SU-DHL-6 (cell line): Measurements from ENCODE around the gene PDE6C.
A peak's percentile ranks its signal among the peaks of the same experiment; 100 is the strongest.
"Not testable (repeated sequence)": the region's sequence is repeated elsewhere in the genome, so short reads cannot be mapped to it uniquely, and the experiment has no call there.

Source experiments
- H2AFZ ChIP-seq: fragments of 200-600 bp; sonication (generic); 2 replicates; pipeline ENCODE4 v1.6.1; 2014; ENCODE audit warnings: low read depth, mild to moderate bottlenecking, moderate library complexity, mixed read lengths, antibody characterized with exemption, low read length; ENCODE audit not compliant: severe bottlenecking
- H3F3A ChIP-seq: fragments of 200-600 bp; shearing (Covaris generic); 2 replicates; pipeline ENCODE4 v1.6.0; 2016; ENCODE audit warnings: antibody characterized with exemption, mild to moderate bottlenecking; ENCODE audit not compliant: insufficient read depth
- H3K27ac ChIP-seq: fragments of 200-600 bp; sonication (generic); 2 replicates; pipeline ENCODE4 v1.5.1; 2016; ENCODE audit warnings: low read depth, mild to moderate bottlenecking, low read length, moderate library complexity, mixed read lengths
- H3K27me3 ChIP-seq: fragments of 200-600 bp; sonication (generic), shearing (Covaris generic); 2 replicates; pipeline ENCODE4 v1.6.0; 2014; ENCODE audit warnings: mild to moderate bottlenecking, low read length
- H3K36me3 ChIP-seq: fragments of 200-600 bp; sonication (generic); 2 replicates; pipeline ENCODE4 v1.6.1; 2014; ENCODE audit warnings: mild to moderate bottlenecking, low read length, mixed read lengths
- H3K4me2 ChIP-seq: fragments of 300-600, 200-600 bp; shearing (Covaris generic), sonication (generic); 2 replicates; pipeline ENCODE4 v1.6.0; 2014; ENCODE audit warnings: low read length, low read depth, mild to moderate bottlenecking; ENCODE audit not compliant: poor library complexity, severe bottlenecking
- H3K4me3 ChIP-seq: fragments of 200-600 bp; sonication (generic); 2 replicates; pipeline ENCODE4 v1.5.1; 2014; ENCODE audit warnings: antibody characterized with exemption, low read length, mild to moderate bottlenecking, mixed read lengths; ENCODE audit not compliant: insufficient read depth, poor library complexity, severe bottlenecking
- H3K79me2 ChIP-seq: fragments of 200-600 bp; sonication (generic); 2 replicates; pipeline ENCODE4 v1.6.1; 2014; ENCODE audit warnings: mild to moderate bottlenecking, low read length, moderate library complexity; ENCODE audit not compliant: insufficient read depth
- H3K9ac ChIP-seq: fragments of 200-600 bp; sonication (generic); 2 replicates; pipeline ENCODE4 v1.7.0; 2014; ENCODE audit warnings: mild to moderate bottlenecking, low read length
- H3K9me2 ChIP-seq: fragments of 200-600 bp; sonication (generic); replicated peaks from 2 replicates; pipeline ENCODE4 v1.6.1; 2014; ENCODE audit warnings: low read length; ENCODE audit not compliant: insufficient read depth
- H3K9me3 ChIP-seq: fragments of 200-600 bp; sonication (generic); 2 replicates; pipeline ENCODE4 v1.6.1; 2014; ENCODE audit warnings: low read length, mixed read lengths; ENCODE audit not compliant: insufficient read depth
- H4K20me1 ChIP-seq: fragments of 200-600 bp; sonication (generic); 2 replicates; pipeline ENCODE4 v1.6.1; 2014; ENCODE audit warnings: low read depth, mild to moderate bottlenecking, antibody characterized with exemption, low read length, moderate library complexity, mixed read lengths
- EZH2phosphoT487 ChIP-seq: fragments of 200-600 bp; sonication (generic), shearing (Covaris generic); conservative IDR thresholded peaks from 2 replicates; pipeline ENCODE4 v1.6.1; 2018; ENCODE audit warnings: mild to moderate bottlenecking, antibody characterized with exemption, low read length, moderate library complexity, mixed read lengths
- TF ChIP-seq, protein P1 (sequence below): fragments of 200-600 bp; sonication (generic); IDR thresholded peaks from one replicate; pipeline ENCODE4 v1.5.1; 2017; ENCODE audit warnings: antibody characterized with exemption, mild to moderate bottlenecking, low read length, moderate library complexity; ENCODE audit not compliant: insufficient read depth, poor library complexity, severe bottlenecking

The PDE6C gene

DNA sequence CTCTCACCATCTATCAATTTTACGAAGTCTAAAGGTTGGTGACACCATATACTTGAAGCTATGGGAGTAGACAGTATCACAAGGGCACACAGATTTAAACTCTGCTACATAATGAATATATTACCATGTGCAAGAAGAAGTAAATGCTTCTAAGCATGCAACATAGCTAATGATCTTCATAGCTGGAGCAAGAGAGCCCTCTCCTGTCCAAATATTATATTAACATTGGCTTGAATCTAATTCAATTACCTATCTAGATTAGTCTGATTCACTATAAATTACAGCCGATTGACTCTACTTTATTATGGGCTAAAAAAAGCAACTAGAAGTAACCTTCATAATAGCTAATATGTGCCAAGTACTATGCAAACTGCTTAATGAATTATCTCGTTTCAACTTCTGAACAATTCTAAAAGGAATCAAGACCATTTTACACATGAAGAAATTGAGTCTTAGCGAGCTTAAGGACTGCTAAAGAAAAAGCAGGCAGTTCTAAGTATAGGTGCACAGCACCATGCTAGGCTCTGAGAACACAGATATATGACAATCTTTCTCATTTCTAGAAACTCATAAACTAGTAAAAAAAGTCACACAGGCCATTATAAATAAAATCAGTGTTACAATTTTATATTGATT lies 68.2 kb downstream of the PDE6C start:
- H3K27me3 ChIP-seq, result no peaks in the 10 kb centered on the region
- no peak overlapping the region for H3K4me3 ChIP-seq
- no peaks in the 10 kb centered on the region for H3K79me2 ChIP-seq
- no peak overlapping the region for H3K4me2 ChIP-seq
- no peaks in the 10 kb centered on the region for H3K9me3 ChIP-seq
- peaks cover 18% of the 10 kb centered on the region; the same call in 1 of the 2 replicates for H3K36me3 ChIP-seq
- no peaks in the 10 kb centered on the region for H3K9me2 ChIP-seq
- H2AFZ ChIP-seq, result no peak overlapping the region
- H3K9ac ChIP-seq, result no peak overlapping the region
- no peak for TF ChIP-seq EZH2phosphoT487
- TF ChIP-seq, protein P1, sequence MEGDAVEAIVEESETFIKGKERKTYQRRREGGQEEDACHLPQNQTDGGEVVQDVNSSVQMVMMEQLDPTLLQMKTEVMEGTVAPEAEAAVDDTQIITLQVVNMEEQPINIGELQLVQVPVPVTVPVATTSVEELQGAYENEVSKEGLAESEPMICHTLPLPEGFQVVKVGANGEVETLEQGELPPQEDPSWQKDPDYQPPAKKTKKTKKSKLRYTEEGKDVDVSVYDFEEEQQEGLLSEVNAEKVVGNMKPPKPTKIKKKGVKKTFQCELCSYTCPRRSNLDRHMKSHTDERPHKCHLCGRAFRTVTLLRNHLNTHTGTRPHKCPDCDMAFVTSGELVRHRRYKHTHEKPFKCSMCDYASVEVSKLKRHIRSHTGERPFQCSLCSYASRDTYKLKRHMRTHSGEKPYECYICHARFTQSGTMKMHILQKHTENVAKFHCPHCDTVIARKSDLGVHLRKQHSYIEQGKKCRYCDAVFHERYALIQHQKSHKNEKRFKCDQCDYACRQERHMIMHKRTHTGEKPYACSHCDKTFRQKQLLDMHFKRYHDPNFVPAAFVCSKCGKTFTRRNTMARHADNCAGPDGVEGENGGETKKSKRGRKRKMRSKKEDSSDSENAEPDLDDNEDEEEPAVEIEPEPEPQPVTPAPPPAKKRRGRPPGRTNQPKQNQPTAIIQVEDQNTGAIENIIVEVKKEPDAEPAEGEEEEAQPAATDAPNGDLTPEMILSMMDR, result peak; percentile 32
- no peak overlapping the region for H3K27ac ChIP-seq
- H4K20me1 ChIP-seq, result no peaks in the 10 kb centered on the region; the same call in 1 of the 2 replicates
- H3F3A ChIP-seq, result no peaks in the 10 kb centered on the region

DNA sequence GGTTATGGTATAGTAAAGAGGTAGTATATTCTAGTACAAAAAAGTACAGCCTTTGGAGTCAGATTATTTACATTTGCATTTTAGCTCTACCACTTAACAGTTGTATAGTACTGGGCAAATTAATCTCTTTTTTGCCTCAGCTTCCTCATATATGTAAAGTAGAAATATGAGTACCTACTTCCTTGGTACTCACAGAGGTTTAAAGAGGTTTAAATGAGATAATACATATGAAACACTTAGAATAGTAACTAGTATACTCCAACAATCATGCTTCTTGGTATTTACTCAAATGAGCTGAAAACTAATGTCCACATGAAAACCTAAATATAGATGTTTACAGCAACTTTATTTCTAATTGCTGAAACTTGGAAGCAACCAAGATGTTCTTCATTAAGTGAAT lies 75.4 kb downstream of the PDE6C start:
- H2AFZ ChIP-seq, result no peak overlapping the region
- no peak overlapping the region for H3K27ac ChIP-seq
- H4K20me1 ChIP-seq, result no peaks in the 10 kb centered on the region
- no peaks in the 10 kb centered on the region for H3K9me3 ChIP-seq
- H3K79me2 ChIP-seq, result no peaks in the 10 kb centered on the region
- H3K9me2 ChIP-seq, result no peaks in the 10 kb centered on the region
- peaks cover 42% of the 10 kb centered on the region; the same call in 1 of the 2 replicates for H3K36me3 ChIP-seq
- no peak overlapping the region for H3K4me2 ChIP-seq
- TF ChIP-seq, protein P1, result no peak
- no peak for TF ChIP-seq EZH2phosphoT487
- H3F3A ChIP-seq, result peaks cover 5% of the 10 kb centered on the region; the same call in 1 of the 2 replicates
- no peaks in the 10 kb centered on the region for H3K27me3 ChIP-seq
- no peak overlapping the region for H3K4me3 ChIP-seq
- H3K9ac ChIP-seq, result no peak overlapping the region

DNA sequence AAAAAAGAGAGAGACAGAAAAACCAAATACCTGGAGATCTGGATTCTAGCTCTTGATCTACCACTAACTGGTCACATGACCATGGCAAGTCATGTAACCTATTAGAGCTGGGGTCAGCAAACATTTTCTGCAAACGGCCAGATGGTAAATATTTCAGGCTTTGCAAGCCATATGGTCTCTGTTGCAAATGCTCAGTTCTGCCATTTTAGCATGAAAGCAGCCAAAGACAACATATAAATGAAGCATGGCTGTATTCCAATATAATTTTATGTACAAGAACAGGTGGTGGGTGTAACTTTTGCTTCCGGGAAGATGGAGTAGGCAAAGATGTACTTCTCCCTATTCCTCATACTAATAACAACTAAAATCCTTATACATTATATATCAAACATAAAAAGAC lies 83.4 kb downstream of the PDE6C start:
- H3K36me3 ChIP-seq, result peaks cover 60% of the 10 kb centered on the region; the same call in 1 of the 2 replicates
- H3K4me2 ChIP-seq, result no peak overlapping the region
- no peaks in the 10 kb centered on the region for H4K20me1 ChIP-seq
- H3K4me3 ChIP-seq, result no peak overlapping the region
- peaks cover 10% of the 10 kb centered on the region; the same call in 1 of the 2 replicates for H3K79me2 ChIP-seq
- no peak overlapping the region for H2AFZ ChIP-seq
- H3F3A ChIP-seq, result peaks cover 14% of the 10 kb centered on the region; the same call in 1 of the 2 replicates
- no peaks in the 10 kb centered on the region for H3K27me3 ChIP-seq
- no peak overlapping the region for H3K27ac ChIP-seq
- no peaks in the 10 kb centered on the region for H3K9me3 ChIP-seq
- TF ChIP-seq, protein P1, result no peak
- TF ChIP-seq EZH2phosphoT487, result no peak
- no peak overlapping the region for H3K9ac ChIP-seq
- H3K9me2 ChIP-seq, result no peaks in the 10 kb centered on the region

DNA sequence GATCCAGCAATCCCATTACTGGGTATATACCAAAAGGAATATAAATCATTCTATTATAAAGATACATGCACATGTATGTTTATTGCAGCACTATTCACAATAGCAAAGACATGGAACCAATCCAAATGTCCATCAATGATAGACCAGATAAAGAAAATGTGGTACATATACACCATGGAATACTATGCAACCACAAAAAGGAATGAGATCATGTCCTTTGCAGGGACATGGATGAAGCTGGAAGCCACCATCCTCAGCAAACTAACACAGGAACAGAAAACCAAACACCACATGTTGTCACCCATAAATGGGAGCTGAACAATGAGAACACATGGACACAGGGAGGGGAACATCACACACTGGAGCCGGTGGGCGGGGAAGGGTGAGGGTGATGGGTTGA lies 84.2 kb downstream of the PDE6C start:
- not testable (repeated sequence) for H3K9ac ChIP-seq, H3K9me3 ChIP-seq, H2AFZ ChIP-seq, H4K20me1 ChIP-seq, H3K9me2 ChIP-seq, H3K4me2 ChIP-seq, H3K79me2 ChIP-seq, H3K27ac ChIP-seq, H3K4me3 ChIP-seq, H3K27me3 ChIP-seq
- H3F3A ChIP-seq, result peaks cover 14% of the 10 kb centered on the region; the same call in 1 of the 2 replicates
- H3K36me3 ChIP-seq, result peaks cover 53% of the 10 kb centered on the region; the same call in 1 of the 2 replicates
